ENCODE measurements around the gene NHSL1.

Gene NHSL1
- 0.27 to 1.1 (median 0.55) reads per million in 4 experiments for total RNA-seq

- DNase-seq, result no peak
These were observed at the start of gene NHSL1 for GRCh38 chr6:138499303-138500018. NHSL1 (minus strand) TSS chr6:138499494; CDS start chr6:138499290, 204 bp downstream.

- DNase-seq, result no peak
These were observed 47.5 kb upstream of the NHSL1 start for GRCh38 chr6:138546733-138547185.

GRCh38 chr6:138545621-138545980 is 46.3 kb upstream of the NHSL1 start:
- DNase-seq, result no peak

- DNase-seq, result no peak
These were observed 45.2 kb upstream of the NHSL1 start for GRCh38 chr6:138544501-138544900.

GRCh38 chr6:138543657-138544056 is 44.4 kb upstream of the NHSL1 start:
- no peak for DNase-seq

- no peak for DNase-seq
These were observed 42.7 kb upstream of the NHSL1 start for GRCh38 chr6:138541823-138542481.

GRCh38 chr6:138540468-138540867 is 41.2 kb upstream of the NHSL1 start:
- DNase-seq, result no peak

- DNase-seq, result no peak
These were observed 40.6 kb upstream of the NHSL1 start for GRCh38 chr6:138539876-138540275.

GRCh38 chr6:138538390-138539031 is 39.2 kb upstream of the NHSL1 start:
- no peak for DNase-seq

GRCh38 chr6:138537106-138537505 is 37.8 kb upstream of the NHSL1 start:
- no peak for DNase-seq

GRCh38 chr6:138535728-138536455 is 36.6 kb upstream of the NHSL1 start:
- DNase-seq, result no peak

- DNase-seq, result no peak
These were observed 34.4 kb upstream of the NHSL1 start for GRCh38 chr6:138533667-138534066.

- DNase-seq, result no peak
These were observed 32.1 kb upstream of the NHSL1 start for GRCh38 chr6:138531387-138531786.

- DNase-seq, result no peak
These were observed 30.2 kb upstream of the NHSL1 start for GRCh38 chr6:138529478-138529877.

GRCh38 chr6:138528956-138529355 is 29.7 kb upstream of the NHSL1 start:
- no peak for DNase-seq

- DNase-seq, result no peak
These were observed 28.8 kb upstream of the NHSL1 start for GRCh38 chr6:138528137-138528536.

GRCh38 chr6:138527411-138528088 is 28.3 kb upstream of the NHSL1 start:
- no peak for DNase-seq

- no peak for DNase-seq
These were observed 27.5 kb upstream of the NHSL1 start for GRCh38 chr6:138526822-138527235.

GRCh38 chr6:138525355-138525754 is 26.1 kb upstream of the NHSL1 start:
- DNase-seq, result no peak

GRCh38 chr6:138524526-138524925 is 25.2 kb upstream of the NHSL1 start:
- no peak for DNase-seq

GRCh38 chr6:138523347-138524210 is 24.3 kb upstream of the NHSL1 start:
- DNase-seq, result no peak

- no peak for DNase-seq
These were observed 23.3 kb upstream of the NHSL1 start for GRCh38 chr6:138522611-138523010.
